CD14-positive monocyte (primary cell): Measurements from ENCODE around the gene SORBS1. TPM values are rescaled to one million over a fixed set of nuclear protein-coding genes. Genes with fewer than 3 reads are reported as not detected.

ENCODE experiments used
- DNase-seq, 3 donors: peaks; one replicate each; pipeline ENCODE4 v3.0.0-alpha.2; 2011 to 2022
- H2AFZ ChIP-seq: 2 replicates; pipeline ENCODE4 v1.6.0; 2012; ENCODE audit warnings: mild to moderate bottlenecking, low read depth, low read length, inconsistent platforms; ENCODE audit not compliant: insufficient read depth, poor library complexity, severe bottlenecking
- H3K27ac ChIP-seq, 2 donors: 1 replicate in 1 of 2; 2 replicates in 1 of 2; pipeline ENCODE4 v1.5.1; 2012 to 2013; ENCODE audit warnings: low read length in 2 of 2, control low read depth in 1 of 2, inconsistent platforms in 1 of 2, low read depth in 1 of 2, mild to moderate bottlenecking in 1 of 2
- H3K27me3 ChIP-seq, 2 donors: one replicate each; pipeline versions ENCODE4 v1.6.0 to v1.6.1; 2011 to 2013; ENCODE audit warnings: low read length in 2 of 2; ENCODE audit not compliant: control insufficient read depth in 2 of 2, insufficient read depth in 2 of 2
- H3K36me3 ChIP-seq, 2 donors: replicated peaks in 1 of 2; 1 replicate in 1 of 2; 2 replicates in 1 of 2; pipeline versions ENCODE4 v1.5.1 to v1.6.1; 2012 to 2013; ENCODE audit warnings: low read length in 2 of 2, control low read depth in 1 of 2, inconsistent platforms in 1 of 2, mild to moderate bottlenecking in 1 of 2; ENCODE audit not compliant: insufficient read depth in 2 of 2, control insufficient read depth in 1 of 2
- H3K4me1 ChIP-seq, 2 donors: 1 replicate in 1 of 2; 2 replicates in 1 of 2; pipeline versions ENCODE4 v1.5.1 to v1.6.1; 2012 to 2013; ENCODE audit warnings: low read length in 2 of 2, control low read depth in 1 of 2, inconsistent platforms in 1 of 2, mild to moderate bottlenecking in 1 of 2, moderate library complexity in 1 of 2; ENCODE audit not compliant: insufficient read depth in 2 of 2, control insufficient read depth in 1 of 2
- H3K4me2 ChIP-seq: replicated peaks from 2 replicates; pipeline ENCODE3; 2012; ENCODE audit warnings: low read length, moderate library complexity, mild to moderate bottlenecking; ENCODE audit not compliant: poor library complexity, severe bottlenecking; ENCODE audit errors: extremely low read depth
- H3K4me3 ChIP-seq, 3 experiments: fragments of 200-600 bp in 1 of 3; sonication (generic) in 1 of 3; replicated peaks in 1 of 3; 1 replicate in 2 of 3; 2 replicates in 1 of 3; pipeline ENCODE4 v1.5.1; 2011 to 2013; ENCODE audit warnings: low read length in 3 of 3, mild to moderate bottlenecking in 3 of 3, control low read depth in 2 of 3, low read depth in 2 of 3, inconsistent platforms in 1 of 3, moderate library complexity in 1 of 3
- H3K79me2 ChIP-seq: 2 replicates; pipeline ENCODE4 v1.6.0; 2012; ENCODE audit warnings: mild to moderate bottlenecking, control low read depth, inconsistent platforms, low read length, moderate library complexity; ENCODE audit not compliant: insufficient read depth
- H3K9ac ChIP-seq: 2 replicates; pipeline ENCODE4 v1.6.0; 2017; ENCODE audit warnings: low read length, mild to moderate bottlenecking; ENCODE audit not compliant: insufficient read depth, poor library complexity, severe bottlenecking
- H3K9me3 ChIP-seq, 2 donors: replicated peaks in 1 of 2; 1 replicate in 1 of 2; 2 replicates in 1 of 2; pipeline versions ENCODE4 v1.5.1 to v1.6.1; 2012 to 2013; ENCODE audit warnings: low read length in 2 of 2, control low read depth in 1 of 2; ENCODE audit not compliant: control insufficient read depth in 1 of 2, insufficient read depth in 1 of 2
- H4K20me1 ChIP-seq: 2 replicates; pipeline ENCODE4 v1.6.0; 2012; ENCODE audit warnings: mild to moderate bottlenecking, low read length, control low read depth, moderate library complexity; ENCODE audit not compliant: insufficient read depth
- H3K27ac Mint-ChIP-seq, 7 donors: one replicate each; pipeline ENCODE4 v1.8.0; 2020; ENCODE audit warnings: mild to moderate bottlenecking in 7 of 7, mixed read lengths in 7 of 7, moderate library complexity in 6 of 7, inconsistent platforms in 2 of 7
- H3K27me3 Mint-ChIP-seq, 3 donors: one replicate each; pipeline ENCODE4 v1.8.0; 2021 to 2022; ENCODE audit warnings: low read depth in 3 of 3, mild to moderate bottlenecking in 3 of 3, mixed read lengths in 3 of 3, moderate library complexity in 3 of 3, inconsistent platforms in 1 of 3
- H3K36me3 Mint-ChIP-seq, 2 donors: one replicate each; pipeline ENCODE4 v1.8.0; 2020; ENCODE audit warnings: mixed read lengths in 2 of 2, inconsistent platforms in 1 of 2, mild to moderate bottlenecking in 1 of 2
- H3K4me1 Mint-ChIP-seq: one replicate; pipeline ENCODE4 v1.8.0; 2020; ENCODE audit warnings: mild to moderate bottlenecking, mixed read lengths
- H3K4me3 Mint-ChIP-seq, 2 donors: one replicate each; pipeline ENCODE4 v1.8.0; 2020; ENCODE audit warnings: mild to moderate bottlenecking in 2 of 2, mixed read lengths in 2 of 2, moderate library complexity in 1 of 2
- H3K9me3 Mint-ChIP-seq, 7 donors: one replicate each; pipeline ENCODE4 v1.8.0; 2020 to 2022; ENCODE audit warnings: mixed read lengths in 7 of 7, mild to moderate bottlenecking in 6 of 7, moderate library complexity in 6 of 7, inconsistent platforms in 2 of 7
- CTCF ChIP-seq: fragments of 200-600 bp; IDR thresholded peaks from one replicate; pipeline ENCODE4 v1.8.0; 2022; ENCODE audit warnings: antibody characterized with exemption, mild to moderate bottlenecking
- WGBS: methylation state at CpG from one replicate; pipeline ENCODE4 v1.1.5; 2013; ENCODE audit warnings: missing lambda C conversion rate; ENCODE audit not compliant: insufficient coverage; 5-methylcytosine and 5-hydroxymethylcytosine counted together
- intact Hi-C, 2 donors: fragments of 100-400 bp; cut with micrococcal nuclease; formaldehyde crosslinking; loops; one replicate each; pipeline versions ENCODE4 v1.15.0 to v1.15.1; 2023
- polyA plus RNA-seq, 3 donors: library from polyadenylated mRNA; depleted of rRNA in 1 of 3; unstranded in 2 of 3; stranded (reverse) in 1 of 3; fragments of 300-500 nt in 2 of 3; fragments of >200 nt in 1 of 3; fragmentation: Illumina TruSeq in 2 of 3; gene quantifications; 1 replicate in 2 of 3; 2 replicates in 1 of 3; pipeline ENCODE4 v1.2.3, GENCODE V29; 2012 to 2021

Gene SORBS1
- polyA plus RNA-seq, 3 donors: 0.08 to 0.15 TPM; not detected in 1

DNA sequence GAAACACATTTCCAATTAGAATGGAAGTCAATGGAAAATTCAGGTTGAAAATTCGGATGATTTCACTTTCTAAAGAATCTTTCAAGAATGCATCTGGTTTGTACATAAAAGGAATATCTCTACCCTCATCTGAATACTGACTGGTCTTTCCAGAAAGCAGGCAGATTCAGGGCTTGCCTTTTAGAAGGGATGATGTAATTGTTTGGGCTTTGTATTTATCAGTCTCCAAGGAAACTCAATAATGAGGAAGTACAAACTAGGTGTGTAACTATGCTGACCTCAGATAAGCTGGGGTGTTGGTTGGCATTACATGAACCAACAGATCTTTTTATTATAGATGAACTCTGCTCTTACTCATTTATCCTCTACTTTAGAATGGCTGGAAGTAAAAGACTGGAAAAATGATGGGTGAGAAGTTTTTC, 294.5 kb downstream of the SORBS1 start:
- no peak overlapping the region for H3K9ac ChIP-seq
- Mint-ChIP-seq H3K4me3 (no peak overlapping the region), H3K4me1 (peaks cover 9% of the 10 kb centered on the region)

DNA sequence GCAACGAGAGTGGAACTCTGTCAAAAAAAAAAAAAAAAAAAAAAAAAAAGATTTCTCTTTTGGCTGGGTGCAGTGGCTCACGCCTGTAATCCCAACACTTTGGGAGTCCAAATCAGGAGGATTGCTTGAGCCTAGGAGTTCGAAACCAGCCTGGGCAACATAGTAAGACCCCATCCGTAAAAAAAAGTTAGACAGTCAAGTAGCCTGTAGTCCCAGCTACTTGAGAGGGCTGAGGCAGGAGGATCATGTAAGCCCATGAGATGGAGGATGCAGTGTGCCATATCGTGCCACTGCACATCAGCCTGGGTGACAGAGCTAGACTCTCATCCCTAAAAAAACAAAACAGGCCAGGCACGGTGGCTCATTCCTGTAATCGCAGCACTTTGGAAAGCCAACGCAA, 295.6 kb downstream of the SORBS1 start:
- 87% methylated on average over 6 of the region's 8 CpGs for WGBS

More for the DNA sequence above, 294.5 kb downstream of the SORBS1 start:
- peaks cover 0 to 1% (median 1%) of the 10 kb centered on the region in 3 donors for H3K27me3 Mint-ChIP-seq
- intact Hi-C loops: no loop called here
- Histone ChIP-seq H3K27ac (no peak overlapping the region), H3K36me3 (no peaks in the 10 kb centered on the region), H3K9me3 (no peaks in the 10 kb centered on the region), H3K4me2 (no peak overlapping the region), H3K79me2 (no peaks in the 10 kb centered on the region), H3K27me3 (no peaks in the 10 kb centered on the region), H3K4me1 (peaks cover 0 to 5% of the 10 kb centered on the region in 2 donors), H3K4me3 (no peak overlapping the region), H2AFZ (no peak overlapping the region), H4K20me1 (no peaks in the 10 kb centered on the region)
- WGBS: no CpG with 5 or more reads among the region's 1 CpG
- peaks cover 0 to 1% (median 0%) of the 10 kb centered on the region in 7 donors for H3K9me3 Mint-ChIP-seq
- no peaks in the 10 kb centered on the region for H3K36me3 Mint-ChIP-seq
- H3K27ac Mint-ChIP-seq: peak overlapping the region; percentile 48 to 88 (median 72)
- peak; percentile 60 to 83 (median 77) for DNase-seq
- TF ChIP-seq CTCF: no peak

More for the DNA sequence above, 295.6 kb downstream of the SORBS1 start:
- Histone ChIP-seq H3K27ac (no peak overlapping the region), H4K20me1 (no peaks in the 10 kb centered on the region), H3K27me3 (no peaks in the 10 kb centered on the region), H3K36me3 (no peaks in the 10 kb centered on the region), H3K9me3 (no peaks in the 10 kb centered on the region), H3K4me2 (no peak overlapping the region), H3K4me1 (peaks cover 0 to 5% of the 10 kb centered on the region in 2 donors), H3K9ac (no peak overlapping the region), H2AFZ (no peak overlapping the region), H3K79me2 (no peaks in the 10 kb centered on the region), H3K4me3 (no peak overlapping the region)
- no peak for DNase-seq
- Mint-ChIP-seq H3K27ac (peak overlapping the region in 4 of 7 donors; percentile 50 to 82 (median 72)), H3K4me1 (peaks cover 9% of the 10 kb centered on the region), H3K36me3 (no peaks in the 10 kb centered on the region), H3K9me3 (peaks cover 0 to 2% (median 0%) of the 10 kb centered on the region in 7 donors), H3K27me3 (peaks cover 0 to 1% (median 1%) of the 10 kb centered on the region in 3 donors), H3K4me3 (no peak overlapping the region)
- intact Hi-C loops: no loop called here
- TF ChIP-seq CTCF: no peak
